ENCODE results near the gene DNAH1.

- TF ChIP-seq EP300 (IDR thresholded peaks at IDR 0.05) (no peak), CTCF (IDR thresholded peaks at IDR 0.05) (no peak), POLR2A (IDR thresholded peaks at IDR 0.05) (no peak), POLR2AphosphoS5 (IDR thresholded peaks at IDR 0.05) (no peak)
Measured at GRCh38 chr3:52420388-52420787, 104.3 kb downstream of the DNAH1 start.
